Testis (tissue), 2 donors: Measurements from ENCODE around the gene RERE.

Experiments used
- POLR2A ChIP-seq: fragments of 450-650 bp; IDR thresholded peaks from one replicate; pipeline ENCODE4 v1.6.1; 2017; ENCODE audit warnings: antibody characterized with exemption, mild to moderate bottlenecking, moderate library complexity
- TF ChIP-seq, protein P1 (sequence below), 3 experiments: fragments of 450-650 bp in 2 of 3; fragments of 200-600 bp in 1 of 3; sonication (generic) in 1 of 3; IDR thresholded peaks; one replicate each; pipeline ENCODE4 v1.5.1; 2016 to 2019; ENCODE audit warnings: antibody characterized with exemption in 3 of 3, mild to moderate bottlenecking in 2 of 3, moderate library complexity in 1 of 3

DNA sequence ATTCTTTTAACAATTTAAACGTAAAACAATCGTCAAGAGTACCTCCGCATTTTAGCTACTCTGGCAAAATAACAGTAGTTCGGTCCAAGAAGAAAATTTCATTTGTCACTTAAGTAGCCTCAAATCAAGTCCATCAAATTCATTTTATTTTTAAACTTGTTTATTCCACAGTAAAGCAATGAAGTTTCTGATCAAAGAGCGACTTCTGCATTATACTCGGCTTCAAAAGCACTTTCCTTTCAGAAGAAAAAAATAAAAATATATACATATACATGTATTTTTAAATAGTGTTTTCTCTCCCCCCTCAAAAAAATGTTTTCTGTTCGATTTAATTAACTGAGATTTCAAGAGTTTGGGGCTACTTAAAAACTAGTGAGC lies 115.0 kb downstream of the RERE start:
- TF ChIP-seq, protein P1, sequence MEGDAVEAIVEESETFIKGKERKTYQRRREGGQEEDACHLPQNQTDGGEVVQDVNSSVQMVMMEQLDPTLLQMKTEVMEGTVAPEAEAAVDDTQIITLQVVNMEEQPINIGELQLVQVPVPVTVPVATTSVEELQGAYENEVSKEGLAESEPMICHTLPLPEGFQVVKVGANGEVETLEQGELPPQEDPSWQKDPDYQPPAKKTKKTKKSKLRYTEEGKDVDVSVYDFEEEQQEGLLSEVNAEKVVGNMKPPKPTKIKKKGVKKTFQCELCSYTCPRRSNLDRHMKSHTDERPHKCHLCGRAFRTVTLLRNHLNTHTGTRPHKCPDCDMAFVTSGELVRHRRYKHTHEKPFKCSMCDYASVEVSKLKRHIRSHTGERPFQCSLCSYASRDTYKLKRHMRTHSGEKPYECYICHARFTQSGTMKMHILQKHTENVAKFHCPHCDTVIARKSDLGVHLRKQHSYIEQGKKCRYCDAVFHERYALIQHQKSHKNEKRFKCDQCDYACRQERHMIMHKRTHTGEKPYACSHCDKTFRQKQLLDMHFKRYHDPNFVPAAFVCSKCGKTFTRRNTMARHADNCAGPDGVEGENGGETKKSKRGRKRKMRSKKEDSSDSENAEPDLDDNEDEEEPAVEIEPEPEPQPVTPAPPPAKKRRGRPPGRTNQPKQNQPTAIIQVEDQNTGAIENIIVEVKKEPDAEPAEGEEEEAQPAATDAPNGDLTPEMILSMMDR (IDR thresholded peaks at IDR 0.05), result no peak
- no peak for TF ChIP-seq POLR2A
